Inferior parietal cortex (tissue), 1 donor: ENCODE data around the gene USO1.
"Not testable (repeated sequence)": the region's sequence is repeated elsewhere in the genome, so short reads cannot be mapped to it uniquely, and the experiment has no call there.

Source experiments
- DNase-seq: peaks from one replicate; pipeline ENCODE4 v3.0.0-alpha.2; 2016; ENCODE audit errors: extremely low spot score

USO1 gene, protein sequence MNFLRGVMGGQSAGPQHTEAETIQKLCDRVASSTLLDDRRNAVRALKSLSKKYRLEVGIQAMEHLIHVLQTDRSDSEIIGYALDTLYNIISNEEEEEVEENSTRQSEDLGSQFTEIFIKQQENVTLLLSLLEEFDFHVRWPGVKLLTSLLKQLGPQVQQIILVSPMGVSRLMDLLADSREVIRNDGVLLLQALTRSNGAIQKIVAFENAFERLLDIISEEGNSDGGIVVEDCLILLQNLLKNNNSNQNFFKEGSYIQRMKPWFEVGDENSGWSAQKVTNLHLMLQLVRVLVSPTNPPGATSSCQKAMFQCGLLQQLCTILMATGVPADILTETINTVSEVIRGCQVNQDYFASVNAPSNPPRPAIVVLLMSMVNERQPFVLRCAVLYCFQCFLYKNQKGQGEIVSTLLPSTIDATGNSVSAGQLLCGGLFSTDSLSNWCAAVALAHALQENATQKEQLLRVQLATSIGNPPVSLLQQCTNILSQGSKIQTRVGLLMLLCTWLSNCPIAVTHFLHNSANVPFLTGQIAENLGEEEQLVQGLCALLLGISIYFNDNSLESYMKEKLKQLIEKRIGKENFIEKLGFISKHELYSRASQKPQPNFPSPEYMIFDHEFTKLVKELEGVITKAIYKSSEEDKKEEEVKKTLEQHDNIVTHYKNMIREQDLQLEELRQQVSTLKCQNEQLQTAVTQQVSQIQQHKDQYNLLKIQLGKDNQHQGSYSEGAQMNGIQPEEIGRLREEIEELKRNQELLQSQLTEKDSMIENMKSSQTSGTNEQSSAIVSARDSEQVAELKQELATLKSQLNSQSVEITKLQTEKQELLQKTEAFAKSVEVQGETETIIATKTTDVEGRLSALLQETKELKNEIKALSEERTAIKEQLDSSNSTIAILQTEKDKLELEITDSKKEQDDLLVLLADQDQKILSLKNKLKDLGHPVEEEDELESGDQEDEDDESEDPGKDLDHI

DNA sequence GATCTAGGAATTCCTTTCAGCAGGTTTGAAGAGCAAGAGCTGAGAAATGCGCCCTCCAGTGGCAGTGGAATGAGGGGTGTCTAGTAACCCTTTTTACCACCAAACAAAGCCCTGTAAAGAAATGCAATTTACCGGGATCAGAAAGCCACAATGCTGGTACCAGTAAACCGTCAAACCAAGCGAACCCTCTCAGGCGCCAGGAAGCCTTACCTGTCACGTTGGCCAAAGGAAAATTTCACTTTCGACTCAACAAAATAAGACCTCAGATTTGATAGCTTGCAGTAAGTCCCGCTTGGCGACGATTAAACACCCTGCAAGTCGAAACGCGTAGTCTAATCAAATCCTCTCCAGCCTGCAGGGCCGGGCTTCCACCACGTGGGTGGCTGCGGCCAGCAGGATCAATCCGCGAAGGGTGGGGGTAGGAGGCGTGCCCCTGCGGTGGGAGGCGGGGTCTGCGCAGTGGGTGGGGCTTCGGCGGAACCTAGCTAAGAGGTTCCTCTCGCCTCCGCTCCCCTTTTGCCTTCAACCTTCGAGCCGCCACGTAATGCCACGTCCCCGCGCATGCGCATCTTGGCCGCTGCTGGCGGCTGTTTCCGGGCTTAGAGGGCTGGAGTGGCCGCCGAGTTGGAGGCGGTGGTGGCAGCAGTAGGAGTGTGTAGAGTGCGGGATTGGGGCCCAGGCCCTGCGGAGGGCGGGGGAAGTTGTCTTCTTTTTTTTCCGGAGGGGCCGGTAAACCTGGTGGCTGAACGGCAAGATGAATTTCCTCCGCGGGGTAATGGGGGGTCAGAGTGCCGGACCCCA lies at the start of gene USO1:
Gene USO1, plus strand, starts transcription at position 512 of the 801 bp plus-strand sequence. Its CDS starts 243 bp downstream, at position 755.
- DNase-seq, result peak; percentile 98

DNA sequence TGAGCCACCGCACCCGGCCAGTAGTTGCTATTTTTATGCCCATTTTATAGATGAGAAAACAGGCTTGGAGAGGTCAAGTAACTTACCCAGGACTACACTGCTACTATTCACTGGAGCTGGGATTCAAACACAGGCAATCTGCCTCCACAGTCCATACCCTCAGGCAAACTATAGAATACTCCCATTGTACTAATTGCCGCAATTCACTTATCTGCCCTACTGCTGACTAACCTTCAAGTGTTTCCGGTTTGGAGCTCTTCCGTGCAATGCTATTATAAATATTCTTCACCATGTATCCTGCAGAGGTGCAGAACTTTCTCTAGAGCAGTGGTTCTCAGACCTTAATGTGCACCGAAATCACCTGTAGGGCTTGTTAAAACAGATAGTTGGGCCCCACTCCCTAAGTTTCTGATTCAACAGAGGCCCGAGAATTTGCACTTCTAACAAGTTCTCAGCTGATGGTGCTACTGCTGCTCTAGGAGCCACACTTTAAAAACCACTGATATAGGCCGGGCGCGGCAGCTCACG lies 49.3 kb upstream of the USO1 start:
- no peak for DNase-seq

DNA sequence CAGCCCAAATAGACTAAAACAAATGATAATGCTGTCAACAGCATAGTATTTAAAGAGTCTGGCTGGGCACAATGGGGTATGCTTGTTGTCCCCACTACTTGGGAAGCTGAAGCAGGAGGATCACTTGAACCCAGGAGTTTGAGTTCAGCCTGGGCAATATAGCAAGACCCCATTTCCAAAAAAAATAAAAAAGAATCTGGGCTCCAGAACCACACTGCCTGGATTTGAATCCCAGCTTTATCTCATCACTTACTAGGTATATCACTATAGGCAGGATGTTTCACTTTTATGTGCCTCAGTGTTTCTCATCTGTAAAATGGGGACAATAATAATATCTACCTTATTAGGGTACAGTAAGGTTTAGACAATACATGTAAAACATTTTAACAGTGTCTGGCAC lies 45.9 kb upstream of the USO1 start:
- no peak for DNase-seq

DNA sequence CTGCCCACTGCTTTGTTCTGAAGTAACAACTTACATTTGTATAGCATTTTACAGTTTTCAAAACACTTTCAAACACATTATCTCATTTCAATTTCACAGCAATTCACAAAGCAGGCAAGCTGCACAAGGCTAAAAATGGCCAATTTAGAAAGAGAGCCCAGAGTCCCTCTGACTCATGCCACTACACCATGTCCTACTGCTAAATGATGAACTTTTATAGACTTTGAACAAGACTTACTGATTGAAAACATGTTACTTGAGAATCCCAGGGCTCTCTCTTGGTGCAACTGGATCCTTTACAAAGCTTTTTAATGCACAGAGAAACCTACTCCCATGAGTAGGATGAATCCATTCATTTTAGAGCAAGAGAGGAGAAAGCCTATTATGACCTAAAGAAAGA lies 45.4 kb upstream of the USO1 start:
- DNase-seq, result no peak

DNA sequence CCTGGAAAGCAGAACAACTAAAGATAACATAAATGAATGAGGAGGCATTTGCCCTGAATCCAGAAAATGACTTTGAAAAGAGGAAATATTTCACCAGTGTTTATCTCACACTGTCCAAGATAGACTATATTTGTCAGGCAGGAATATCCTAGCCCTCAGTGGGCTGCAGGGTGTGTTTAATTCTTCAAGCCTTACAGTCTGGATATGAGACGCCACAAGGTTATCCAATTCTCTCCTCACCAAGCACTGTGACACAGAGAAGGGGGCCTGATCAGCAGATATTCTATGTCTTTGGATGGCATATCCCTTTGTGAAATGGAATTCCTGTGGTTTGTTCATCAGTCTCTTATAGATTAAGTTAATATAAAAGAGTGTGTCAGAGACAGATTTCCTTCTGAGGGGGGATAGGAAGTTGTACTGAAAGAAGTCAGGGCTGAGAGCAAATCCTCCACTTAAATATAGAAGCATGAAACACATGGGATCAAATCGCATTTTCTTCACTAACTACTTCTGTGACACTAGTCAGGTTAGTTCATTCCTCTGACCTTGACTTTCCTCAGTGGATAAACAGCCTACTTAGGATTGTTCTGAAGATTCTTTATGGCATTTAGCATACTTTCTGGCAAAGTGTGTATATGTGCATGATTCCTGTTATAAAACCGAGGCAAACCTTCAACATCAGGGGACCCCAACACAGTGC lies 44.4 kb upstream of the USO1 start:
- DNase-seq, result no peak

DNA sequence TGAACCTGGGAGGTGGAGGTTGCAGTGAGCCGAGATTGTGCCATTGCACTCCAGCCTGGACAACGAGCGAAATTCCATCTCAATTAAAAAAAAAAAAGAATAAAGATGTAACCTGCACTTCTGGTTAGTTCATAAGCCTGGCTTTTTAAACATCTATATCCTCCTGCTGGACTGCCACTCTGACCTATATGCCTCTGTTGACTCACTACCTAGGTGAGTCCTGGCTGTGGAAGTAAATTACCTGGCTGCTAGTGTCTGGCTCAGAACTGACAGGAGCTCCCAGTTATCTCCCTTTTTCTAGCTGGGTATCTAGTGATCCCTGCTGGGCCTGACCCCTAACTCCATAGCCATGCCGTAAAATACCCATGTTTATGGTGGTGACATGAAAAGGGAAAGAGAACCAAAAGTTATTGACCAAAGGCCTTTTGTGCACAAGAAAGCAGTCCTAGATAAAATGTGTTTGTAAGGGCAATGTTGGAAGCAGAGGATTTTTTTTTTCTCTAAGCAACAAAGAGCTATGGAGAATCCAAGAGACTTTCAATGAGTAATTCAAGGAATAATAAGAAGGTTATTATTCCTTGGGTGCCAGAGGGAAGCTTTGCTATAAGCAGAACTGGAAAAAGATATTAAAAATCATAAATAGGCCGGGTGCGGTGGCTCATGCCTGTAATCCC lies 40.8 kb upstream of the USO1 start:
- DNase-seq, result no peak

DNA sequence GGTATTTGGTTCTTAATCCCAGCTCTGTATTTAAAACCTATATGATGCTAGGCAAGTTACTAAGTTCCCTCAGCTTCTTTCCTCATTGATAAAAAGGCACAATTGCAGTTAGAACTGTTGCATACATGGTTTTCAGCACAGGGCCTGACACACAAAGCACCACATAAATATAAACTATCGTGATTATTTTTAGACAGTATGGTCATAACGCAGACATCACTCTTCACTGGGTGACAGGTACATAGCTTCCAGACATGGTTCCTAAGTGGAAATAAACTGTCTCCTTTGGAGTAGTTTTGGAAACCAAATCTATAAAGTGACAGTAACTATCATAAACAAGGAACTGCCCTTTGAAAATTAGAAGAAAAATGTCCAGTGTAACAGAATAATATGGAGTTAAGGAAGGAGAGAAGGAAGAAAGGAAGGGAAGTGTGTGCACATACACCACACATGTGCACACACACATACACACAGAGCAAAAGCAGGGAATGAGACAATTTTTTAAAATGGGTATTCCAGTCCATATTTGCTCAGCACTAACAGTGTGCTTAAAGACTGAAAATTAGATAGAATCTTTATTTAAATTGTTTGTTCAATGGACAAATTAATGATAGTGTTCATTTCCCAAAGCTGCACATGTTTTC lies 38.7 kb upstream of the USO1 start:
- no peak for DNase-seq

DNA sequence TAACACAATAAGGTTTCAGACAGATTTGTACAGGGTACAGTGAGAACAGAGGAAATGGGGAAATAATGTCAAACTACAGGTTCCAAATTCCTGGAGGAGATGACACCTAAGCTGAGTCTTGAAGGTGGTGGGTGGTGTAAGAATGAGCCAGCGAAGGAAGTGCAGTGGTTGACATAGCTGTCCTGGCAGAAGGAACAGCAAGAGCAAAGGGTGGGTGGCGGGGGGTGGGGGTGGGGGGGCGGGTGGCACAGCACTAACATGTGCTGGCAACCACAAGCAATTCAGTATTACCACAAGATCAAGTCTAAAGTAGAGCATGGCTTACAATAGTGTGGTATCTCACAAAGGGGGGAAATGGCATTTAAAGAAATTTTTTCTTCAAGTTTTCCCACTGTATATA lies 38.0 kb upstream of the USO1 start:
- no peak for DNase-seq

DNA sequence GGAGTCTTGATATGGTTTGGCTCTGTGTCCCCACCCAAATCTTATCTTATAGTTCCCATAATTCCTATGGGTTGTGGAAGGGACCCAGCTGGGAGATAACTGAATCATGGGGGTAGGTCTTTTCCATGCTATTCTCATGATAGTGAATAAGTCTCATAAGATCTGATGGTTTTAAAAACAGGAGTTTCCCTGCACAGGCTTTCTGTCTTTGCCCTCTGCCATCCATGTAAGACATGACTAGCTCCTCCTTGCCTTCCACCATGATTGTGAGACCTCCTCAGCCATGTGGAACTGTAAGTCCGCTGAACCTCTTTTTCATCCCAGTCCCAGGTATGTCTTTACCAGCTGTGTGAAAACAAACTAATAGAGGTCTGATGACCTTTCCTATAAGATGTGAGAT lies 37.3 kb upstream of the USO1 start:
- DNase-seq, result not testable (repeated sequence)

DNA sequence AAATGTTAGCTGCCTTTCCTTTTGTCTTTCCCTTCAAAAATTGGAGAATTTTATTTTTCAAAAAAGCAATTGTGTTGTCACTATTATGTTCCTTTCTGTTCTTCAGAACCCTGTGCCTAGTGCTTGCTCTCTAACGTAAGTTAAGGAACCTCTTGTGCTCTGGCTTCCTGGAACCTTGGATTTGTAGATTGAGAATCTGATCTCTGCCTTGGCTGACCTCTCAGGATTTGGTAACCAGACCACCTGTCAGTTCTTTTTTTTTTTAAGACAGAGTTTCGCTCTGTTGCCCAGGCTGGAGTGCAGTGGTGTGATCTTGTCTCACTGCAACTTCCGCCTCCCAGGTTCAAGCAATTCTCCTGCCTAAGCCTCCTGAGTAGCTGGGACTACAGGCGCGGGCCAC lies 32.3 kb upstream of the USO1 start:
- not testable (repeated sequence) for DNase-seq

DNA sequence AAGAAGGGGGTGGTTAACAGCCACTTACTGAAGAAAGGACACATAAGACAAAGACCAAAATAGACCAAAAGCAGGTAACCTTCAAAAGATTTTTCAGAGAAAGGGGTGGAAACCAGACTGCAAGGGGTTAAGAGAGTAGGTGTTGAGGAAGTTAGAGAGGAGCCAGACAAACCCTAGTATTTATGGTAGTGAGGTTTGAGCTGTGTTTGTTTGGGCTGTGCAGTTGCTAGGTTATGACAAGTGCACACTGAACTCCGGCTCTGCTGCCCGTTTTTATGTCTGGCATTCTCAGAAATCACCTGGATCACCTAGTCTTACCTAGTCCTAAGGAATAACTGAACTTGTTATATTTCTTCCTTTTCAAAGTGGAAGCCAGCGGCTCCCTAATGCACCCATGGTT lies 28.3 kb upstream of the USO1 start:
- no peak for DNase-seq

DNA sequence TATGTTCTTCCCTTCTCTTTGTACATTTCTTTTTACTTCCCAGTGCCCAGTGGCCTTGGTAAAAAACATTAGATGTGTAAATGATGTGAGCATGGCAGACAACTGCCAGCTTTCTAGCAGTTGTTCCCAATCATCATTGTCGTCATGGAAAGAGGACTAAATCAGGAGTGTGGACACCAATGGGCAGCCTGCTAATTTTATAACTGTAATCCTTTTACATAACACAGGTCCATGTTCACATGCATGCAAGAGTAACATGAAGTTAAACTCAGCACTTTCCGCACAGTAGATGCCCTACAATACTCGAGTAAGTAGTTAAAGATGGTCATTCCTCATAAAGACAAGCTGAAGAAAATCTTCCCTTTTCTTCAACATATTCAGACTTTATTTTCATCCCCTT lies 27.8 kb upstream of the USO1 start:
- no peak for DNase-seq

DNA sequence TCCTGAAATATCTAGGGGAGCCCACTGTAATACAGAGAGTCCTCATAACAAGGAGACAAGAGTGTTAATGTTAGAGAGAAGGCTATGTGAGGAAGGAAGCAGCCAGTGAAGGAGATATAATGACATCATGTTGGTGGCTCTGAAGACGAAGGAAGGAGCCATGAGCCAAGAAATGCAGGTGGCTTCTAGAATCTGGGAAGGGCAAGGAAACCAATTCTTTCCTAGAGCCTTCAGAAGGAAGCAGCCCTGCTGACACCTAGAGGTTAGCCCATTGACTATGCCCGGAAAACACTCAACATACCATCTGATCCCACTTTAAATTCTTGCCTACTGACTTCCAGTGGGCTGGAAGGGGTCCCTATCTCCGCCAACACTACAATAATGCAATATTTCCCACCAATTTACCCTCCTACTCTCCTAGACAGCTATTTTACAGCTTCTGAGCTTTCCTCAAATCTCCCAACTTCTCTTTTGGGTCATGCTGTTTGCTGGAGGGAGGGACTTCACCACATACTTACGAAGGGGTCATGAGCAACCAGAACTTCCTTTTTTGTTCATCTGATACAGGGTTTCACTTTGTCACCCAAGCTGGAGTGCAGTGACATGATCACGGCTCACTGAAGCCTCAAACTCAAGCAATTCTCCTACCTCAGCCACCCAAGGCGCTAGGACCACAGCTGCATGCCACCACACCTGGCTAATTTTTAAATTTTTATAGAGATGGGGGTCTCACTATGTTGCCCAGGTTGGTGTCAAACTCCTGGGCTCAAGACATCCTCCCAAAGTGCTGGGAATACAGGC lies 26.0 kb upstream of the USO1 start:
- DNase-seq, result no peak

DNA sequence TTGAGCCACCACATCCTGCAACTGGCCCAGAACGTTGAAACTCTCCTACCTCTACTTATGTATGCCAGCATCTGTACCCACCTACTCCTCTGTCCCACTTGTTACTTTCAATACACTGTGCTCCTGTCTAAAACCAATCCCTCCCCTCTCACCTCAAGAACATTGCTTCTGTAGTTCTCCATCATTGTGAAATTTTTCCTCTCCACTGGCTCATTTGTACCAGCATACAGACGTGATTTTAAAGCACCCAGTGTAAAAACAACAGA lies 25.5 kb upstream of the USO1 start:
- DNase-seq, result no peak

DNA sequence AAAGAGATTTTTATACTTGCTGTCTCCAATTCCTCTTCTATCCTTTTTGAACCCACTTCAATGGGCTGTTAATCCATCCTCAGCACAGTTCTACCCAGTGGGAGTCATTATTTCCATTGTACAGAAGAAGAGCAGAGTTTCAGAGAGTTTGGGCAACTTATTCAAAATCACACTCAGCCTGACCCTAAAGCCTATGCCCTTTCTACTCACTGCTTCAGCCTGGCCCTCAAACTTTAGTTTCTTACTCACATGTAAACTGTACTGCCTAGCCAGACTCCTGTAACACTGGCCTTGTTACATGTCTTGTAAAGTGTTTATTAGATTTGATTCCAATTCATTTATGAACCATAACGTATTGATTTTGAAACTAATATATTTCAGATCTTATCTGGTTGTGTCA lies 25.1 kb upstream of the USO1 start:
- DNase-seq, result no peak

DNA sequence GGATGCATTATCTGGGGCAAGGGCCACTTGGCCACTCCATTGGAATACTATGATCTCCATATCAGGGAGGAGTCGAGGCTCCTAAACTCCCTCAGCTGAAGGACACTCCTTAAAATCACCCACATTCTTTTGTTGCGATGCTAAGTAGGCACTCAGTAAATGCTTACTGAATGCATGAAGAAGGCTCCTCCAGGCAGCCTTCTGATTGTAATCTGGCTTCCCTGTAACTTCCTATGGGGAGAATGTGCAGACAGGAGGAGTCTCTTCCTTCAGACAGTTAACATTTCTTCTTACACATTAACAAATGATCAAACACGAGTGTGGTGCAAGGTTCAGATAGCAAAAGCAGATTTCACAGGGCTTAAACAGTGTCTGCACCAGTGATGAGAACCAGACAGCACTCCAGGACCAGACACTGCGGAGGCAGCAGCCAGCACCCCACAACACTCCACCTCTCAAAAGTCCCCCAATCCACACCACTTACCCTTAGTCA lies 21.4 kb upstream of the USO1 start:
- DNase-seq, result no peak

DNA sequence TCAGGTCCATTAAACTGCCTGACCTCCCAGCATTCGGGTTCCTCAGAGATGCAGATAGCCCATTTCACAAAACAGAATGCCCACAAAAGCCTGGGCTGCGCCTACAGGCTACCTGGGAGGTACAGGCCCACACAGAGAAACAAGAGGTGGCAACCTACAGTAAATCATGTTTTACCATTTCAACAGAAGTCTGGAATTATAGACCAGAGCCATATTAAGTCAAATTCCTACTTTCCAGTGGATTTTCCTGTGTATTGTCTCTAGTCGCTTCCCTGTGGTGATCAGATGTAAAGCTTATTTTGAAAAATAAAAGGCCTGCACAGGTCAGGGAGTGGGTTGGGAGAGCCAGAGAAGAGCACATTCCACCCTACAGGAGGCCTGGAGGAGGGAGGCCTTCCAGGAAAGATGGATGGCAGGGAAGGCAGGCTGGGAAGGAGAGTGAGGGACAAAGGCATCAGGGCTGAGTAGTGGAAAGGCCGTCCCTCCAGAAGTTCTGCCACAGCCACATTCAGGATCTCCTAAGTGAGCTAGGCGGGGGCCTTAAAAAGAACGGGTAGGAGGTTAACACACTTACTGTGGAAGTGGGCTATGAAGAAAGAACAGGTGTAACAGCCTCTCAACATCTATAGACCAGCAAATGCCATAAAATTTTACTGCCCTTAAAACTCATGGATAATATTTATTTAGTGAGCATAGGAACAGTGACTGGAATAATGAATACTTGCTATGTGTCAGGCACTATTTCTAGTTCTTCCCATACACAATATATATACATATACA lies 19.0 kb upstream of the USO1 start:
- DNase-seq, result no peak

DNA sequence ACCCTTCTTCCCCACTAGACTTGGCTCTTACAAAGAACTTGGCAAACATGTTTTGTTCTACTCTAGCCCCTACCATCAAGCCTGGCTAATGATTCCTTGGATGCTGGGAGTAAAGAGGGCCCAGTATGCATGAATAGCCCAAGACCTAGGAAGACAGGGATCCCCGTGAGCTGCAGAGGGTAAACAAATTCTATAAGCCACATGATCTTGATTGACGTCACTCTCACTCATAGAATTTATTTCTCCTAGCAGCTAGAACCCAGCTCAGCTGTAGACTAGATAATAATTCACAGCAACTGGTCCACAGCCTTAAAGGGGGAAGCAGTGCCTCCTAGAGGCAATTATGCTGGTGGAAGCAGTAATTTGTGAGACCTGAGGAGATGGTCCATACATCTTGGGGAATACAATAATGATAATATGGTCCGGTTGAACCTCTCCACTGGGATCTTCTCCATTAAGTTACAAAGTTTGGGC lies 16.1 kb upstream of the USO1 start:
- DNase-seq, result no peak
